Ishikawa (cell line): ENCODE data around the gene DENND1B.

Experiments used
- CREB1 ChIP-seq: IDR thresholded peaks from 2 replicates; pipeline ENCODE4 v1.6.1; 2012; ENCODE audit warnings: low read depth
- EP300 ChIP-seq: IDR thresholded peaks from 2 replicates; pipeline ENCODE4 v1.6.1; 2012; ENCODE audit warnings: borderline replicate concordance
- RAD21 ChIP-seq: IDR thresholded peaks from 2 replicates; pipeline ENCODE4 v1.6.1; 2012; ENCODE audit warnings: low read depth
- TAF1 ChIP-seq: IDR thresholded peaks from 2 replicates; pipeline ENCODE4 v1.6.1; 2012; ENCODE audit warnings: low read depth, mild to moderate bottlenecking

DNA sequence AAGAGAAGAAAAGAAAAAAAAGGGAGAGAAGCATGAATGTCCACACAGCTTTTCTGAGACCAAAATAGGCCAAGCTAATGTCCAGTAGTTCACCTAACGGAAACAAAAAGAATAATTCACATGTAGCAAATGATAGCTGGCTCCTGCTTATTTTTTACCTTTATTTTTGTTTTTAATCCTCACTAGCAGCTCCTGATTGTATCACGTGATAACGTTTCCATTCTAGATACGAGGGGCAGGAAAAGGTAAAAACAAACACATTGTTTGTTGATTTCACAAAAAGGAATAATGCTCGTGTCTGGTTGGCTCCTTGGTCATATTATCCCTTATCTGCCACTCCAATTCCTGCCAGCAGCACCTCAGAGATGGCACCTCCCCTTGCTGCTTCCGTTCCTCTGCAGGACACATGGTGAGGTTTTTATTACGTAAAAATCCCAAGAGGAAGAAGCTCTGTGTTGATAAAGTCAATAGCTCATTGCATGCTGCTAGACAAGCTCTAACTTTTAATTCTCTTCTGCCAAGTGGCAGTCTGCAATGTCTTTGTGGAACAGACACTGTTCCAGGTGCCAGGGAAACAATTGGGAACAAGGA, 305.6 kb downstream of the DENND1B start:
- TF ChIP-seq EP300 (no peak), RAD21 (no peak), CREB1 (no peak), TAF1 (no peak)
